GM18519 (cell line): ENCODE measurements around the gene EDIL3.
"Not testable (repeated sequence)": the region's sequence is repeated elsewhere in the genome, so short reads cannot be mapped to it uniquely, and the experiment has no call there.

ENCODE experiments used
- ATAC-seq: cut with Tn5 transposase; IDR thresholded peaks from one replicate; pipeline ENCODE4 v1.9.1; 2021; ENCODE audit warnings: mild to moderate bottlenecking, moderate library complexity; ENCODE audit not compliant: unreplicated experiment, low FRiP score

The EDIL3 gene

GRCh38 chr5:84378961-84379360 is 5.7 kb downstream of the EDIL3 start:
- ATAC-seq: no peak

GRCh38 chr5:84378420-84378819 is 6.3 kb downstream of the EDIL3 start:
- no peak for ATAC-seq

GRCh38 chr5:84376346-84376745 is 8.3 kb downstream of the EDIL3 start:
- no peak for ATAC-seq

- no peak for ATAC-seq
Measured at GRCh38 chr5:84374568-84374967, 10.1 kb downstream of the EDIL3 start.

- ATAC-seq: no peak
Measured at GRCh38 chr5:84373506-84373905, 11.2 kb downstream of the EDIL3 start.

- no peak for ATAC-seq
Measured at GRCh38 chr5:84372066-84372695, 12.5 kb downstream of the EDIL3 start.

- ATAC-seq: no peak
Measured at GRCh38 chr5:84370176-84370575, 14.5 kb downstream of the EDIL3 start.

GRCh38 chr5:84364043-84364442 is 20.6 kb downstream of the EDIL3 start:
- ATAC-seq: no peak

GRCh38 chr5:84362061-84362720 is 22.5 kb downstream of the EDIL3 start:
- ATAC-seq: no peak

- no peak for ATAC-seq
Measured at GRCh38 chr5:84361572-84361971, 23.1 kb downstream of the EDIL3 start.

GRCh38 chr5:84360056-84360455 is 24.6 kb downstream of the EDIL3 start:
- no peak for ATAC-seq

GRCh38 chr5:84354101-84354500 is 30.6 kb downstream of the EDIL3 start:
- no peak for ATAC-seq

GRCh38 chr5:84344788-84345187 is 39.9 kb downstream of the EDIL3 start:
- no peak for ATAC-seq

GRCh38 chr5:84343171-84343570 is 41.5 kb downstream of the EDIL3 start:
- no peak for ATAC-seq

GRCh38 chr5:84332106-84332505 is 52.6 kb downstream of the EDIL3 start:
- ATAC-seq: no peak

- no peak for ATAC-seq
Measured at GRCh38 chr5:84327591-84327990, 57.1 kb downstream of the EDIL3 start.

GRCh38 chr5:84322646-84323045 is 62.0 kb downstream of the EDIL3 start:
- ATAC-seq: no peak

- not testable (repeated sequence) for ATAC-seq
Measured at GRCh38 chr5:84317826-84318225, 66.9 kb downstream of the EDIL3 start.

GRCh38 chr5:84312280-84312679 is 72.4 kb downstream of the EDIL3 start:
- not testable (repeated sequence) for ATAC-seq

GRCh38 chr5:84309850-84310249 is 74.8 kb downstream of the EDIL3 start:
- ATAC-seq: not testable (repeated sequence)

GRCh38 chr5:84306601-84307000 is 78.1 kb downstream of the EDIL3 start:
- no peak for ATAC-seq

- no peak for ATAC-seq
Measured at GRCh38 chr5:84304599-84304998, 80.1 kb downstream of the EDIL3 start.
